H1 (cell line): Measurements from ENCODE around the gene PRPF6. TPM values are rescaled to one million over a fixed set of nuclear protein-coding genes. Genes with fewer than 3 reads are reported as not detected.

Experiments
- CHD1 ChIP-seq: IDR thresholded peaks from 2 replicates; pipeline ENCODE4 v1.6.1; 2012; ENCODE audit warnings: low read depth, low read length, improper control_type of control experiment
- CHD7 ChIP-seq: fragments of 300-600 bp; sonication (generic); IDR thresholded peaks from 2 replicates; pipeline ENCODE4 v1.7.1; 2012; ENCODE audit warnings: low read length, moderate library complexity, mild to moderate bottlenecking, inconsistent platforms; ENCODE audit not compliant: insufficient replicate concordance
- CTBP2 ChIP-seq: IDR thresholded peaks from 2 replicates; pipeline ENCODE4 v1.7.0; 2011; ENCODE audit warnings: borderline replicate concordance, mild to moderate bottlenecking, moderate library complexity, mixed read lengths, low read length; ENCODE audit not compliant: insufficient read depth, insufficient read length
- EGR1 ChIP-seq: IDR thresholded peaks from 2 replicates; pipeline ENCODE4 v1.6.1; 2011; ENCODE audit warnings: low read depth, low read length, borderline replicate concordance
- GTF2F1 ChIP-seq: IDR thresholded peaks from 2 replicates; pipeline ENCODE4 v1.6.1; 2012; ENCODE audit warnings: low read depth, low read length, improper control_type of control experiment, borderline replicate concordance
- NRF1 ChIP-seq: IDR thresholded peaks from 2 replicates; pipeline ENCODE4 v1.6.1; 2011; ENCODE audit warnings: mild to moderate bottlenecking, low read depth, low read length, improper control_type of control experiment
- POLR2A ChIP-seq, 2 experiments: IDR thresholded peaks; 1 replicate in 1 of 2; 2 replicates in 1 of 2; pipeline ENCODE4 v1.6.1; 2011; ENCODE audit warnings: low read depth in 2 of 2, low read length in 2 of 2, mild to moderate bottlenecking in 2 of 2; ENCODE audit errors: control extremely low read depth in 1 of 2
- POLR2AphosphoS5 ChIP-seq: IDR thresholded peaks from 2 replicates; pipeline ENCODE4 v1.6.1; 2011; ENCODE audit warnings: low read depth, low read length
- RXRA ChIP-seq: IDR thresholded peaks from 2 replicates; pipeline ENCODE4 v1.6.1; 2011; ENCODE audit warnings: low read depth, mild to moderate bottlenecking, low read length, moderate library complexity; ENCODE audit not compliant: insufficient read depth
- SIRT6 ChIP-seq: IDR thresholded peaks from one replicate; pipeline ENCODE4 v1.7.1; 2012; ENCODE audit warnings: low read length, inconsistent platforms
- SIX5 ChIP-seq: IDR thresholded peaks from 2 replicates; pipeline ENCODE4 v1.6.1; 2011; ENCODE audit warnings: mild to moderate bottlenecking, low read depth, low read length
- SP1 ChIP-seq: IDR thresholded peaks from 2 replicates; pipeline ENCODE4 v1.6.1; 2011; ENCODE audit warnings: low read depth, low read length
- SP2 ChIP-seq: IDR thresholded peaks from 2 replicates; pipeline ENCODE4 v1.6.1; 2012; ENCODE audit warnings: mild to moderate bottlenecking, low read length, inconsistent platforms
- TAF7 ChIP-seq: optimal IDR thresholded peaks from 2 replicates; pipeline ENCODE3; 2011; ENCODE audit warnings: low read depth, mild to moderate bottlenecking, inconsistent platforms, low read length, moderate library complexity, borderline replicate concordance
- polyA plus RNA-seq, 7 experiments: library from polyadenylated mRNA; depleted of rRNA in 3 of 7; stranded (reverse) in 5 of 7; unstranded in 2 of 7; fragments of >200 nt in 5 of 7; fragments of 200-250 nt in 2 of 7; gene quantifications; 1 replicate in 5 of 7; 2 replicates in 1 of 7; 4 replicates in 1 of 7; pipeline versions ENCODE4 v1.2.1 to v1.2.3, GENCODE V29; 2011 to 2013; ENCODE audit warnings: missing spikeins in 2 of 7, mixed read lengths in 2 of 7
- total RNA-seq: library from RNA; stranded (reverse); fragmentation: NEBNext Ultra II Directional; extraction: Animal tissue kit (Norgen Biotek cat#: 25700); gene quantifications from 2 replicates; pipeline ENCODE4 v1.2.1, GENCODE V29; 2021

PRPF6 gene
- total and polyA plus RNA-seq, 2 of the 8 experiments (the other 6 are each of a cell fraction or from before 2014, with no cell fraction given) = 27.9 to 76.9 TPM

GRCh38 chr20:64006902-64007301 is 26.0 kb downstream of the PRPF6 start (continued):
- TF ChIP-seq CHD7 (no peak), SP1 (no peak), SIX5 (no peak), POLR2A (IDR thresholded peaks at IDR 0.05; ENCODE audit: control extremely low read depth in 1 of 2, low read depth in 2 of 2, low read length in 2 of 2) (no peak), POLR2AphosphoS5 (no peak), NRF1 (no peak), TAF7 (no peak), SIRT6 (no peak), SP2 (no peak), GTF2F1 (no peak), CHD1 (no peak), CTBP2 (no peak), RXRA (no peak), EGR1 (no peak)
